ENCODE measurements around the gene OR6N1.

The OR6N1 gene

GRCh38 chr1:158771950-158772866 lies at the start of gene OR6N1:
OR6N1 (minus strand) TSS chr1:158772195; CDS start chr1:158766682, 5,513 bp downstream.
- DNase-seq (ENCODE audit: low spot score) = no peak

GRCh38 chr1:158821723-158822122 lies 49.7 kb upstream of the OR6N1 start:
- no peak for DNase-seq (ENCODE audit: low spot score)

- no peak for DNase-seq (ENCODE audit: low spot score)
Measured at GRCh38 chr1:158819461-158820443, 47.8 kb upstream of the OR6N1 start.

GRCh38 chr1:158818975-158819431 lies 47.0 kb upstream of the OR6N1 start:
- DNase-seq (ENCODE audit: low spot score) = no peak

- no peak for DNase-seq (ENCODE audit: low spot score)
Measured at GRCh38 chr1:158818560-158818959, 46.6 kb upstream of the OR6N1 start.

- no peak for DNase-seq (ENCODE audit: low spot score)
Measured at GRCh38 chr1:158814970-158815369, 43.0 kb upstream of the OR6N1 start.

- no peak for DNase-seq (ENCODE audit: low spot score)
Measured at GRCh38 chr1:158813164-158813563, 41.2 kb upstream of the OR6N1 start.

GRCh38 chr1:158812336-158812735 lies 40.3 kb upstream of the OR6N1 start:
- no peak for DNase-seq (ENCODE audit: low spot score)

GRCh38 chr1:158810311-158810710 lies 38.3 kb upstream of the OR6N1 start:
- DNase-seq (ENCODE audit: low spot score) = no peak

- no peak for DNase-seq (ENCODE audit: low spot score)
Measured at GRCh38 chr1:158809862-158810261, 37.9 kb upstream of the OR6N1 start.

GRCh38 chr1:158809256-158809655 lies 37.3 kb upstream of the OR6N1 start:
- DNase-seq (ENCODE audit: low spot score) = no peak

- DNase-seq (ENCODE audit: low spot score) = no peak
Measured at GRCh38 chr1:158806916-158807536, 35.0 kb upstream of the OR6N1 start.

- no peak for DNase-seq (ENCODE audit: low spot score)
Measured at GRCh38 chr1:158803678-158804077, 31.7 kb upstream of the OR6N1 start.

GRCh38 chr1:158801396-158801795 lies 29.4 kb upstream of the OR6N1 start:
- no peak for DNase-seq (ENCODE audit: low spot score)

- DNase-seq (ENCODE audit: low spot score) = no peak
Measured at GRCh38 chr1:158800526-158800925, 28.5 kb upstream of the OR6N1 start.

- no peak for DNase-seq (ENCODE audit: low spot score)
Measured at GRCh38 chr1:158799689-158800088, 27.7 kb upstream of the OR6N1 start.

GRCh38 chr1:158798531-158798930 lies 26.5 kb upstream of the OR6N1 start:
- no peak for DNase-seq (ENCODE audit: low spot score)

- DNase-seq (ENCODE audit: low spot score) = no peak
Measured at GRCh38 chr1:158794247-158794646, 22.3 kb upstream of the OR6N1 start.

- DNase-seq (ENCODE audit: low spot score) = no peak
Measured at GRCh38 chr1:158793604-158794003, 21.6 kb upstream of the OR6N1 start.

- no peak for DNase-seq (ENCODE audit: low spot score)
Measured at GRCh38 chr1:158781104-158781503, 9.1 kb upstream of the OR6N1 start, which contains the start of gene OR6N2. OR6N2 (minus strand) TSS chr1:158781204; CDS start chr1:158777635, 3,569 bp downstream.

- DNase-seq (ENCODE audit: low spot score) = no peak
Measured at GRCh38 chr1:158754420-158754819, 17.6 kb downstream of the OR6N1 start, which contains the start of gene OR6K6. OR6K6 (plus strand) TSS chr1:158754720; CDS start chr1:158754888, 168 bp downstream.
